A375 (cell line): ENCODE measurements around the gene KIF3B. TPM values are rescaled to one million over a fixed set of nuclear protein-coding genes. Genes with fewer than 3 reads are reported as not detected.

Experiments used
- total RNA-seq: library from RNA; depleted of rRNA; stranded (reverse); fragments of >200 nt; shearing (Covaris generic); gene quantifications from 2 replicates; pipeline ENCODE4 v1.2.3, GENCODE V29; 2014; rRNA removed

KIF3B gene
- 15.2 and 18.5 TPM in 2 replicates for total RNA-seq

DNA sequence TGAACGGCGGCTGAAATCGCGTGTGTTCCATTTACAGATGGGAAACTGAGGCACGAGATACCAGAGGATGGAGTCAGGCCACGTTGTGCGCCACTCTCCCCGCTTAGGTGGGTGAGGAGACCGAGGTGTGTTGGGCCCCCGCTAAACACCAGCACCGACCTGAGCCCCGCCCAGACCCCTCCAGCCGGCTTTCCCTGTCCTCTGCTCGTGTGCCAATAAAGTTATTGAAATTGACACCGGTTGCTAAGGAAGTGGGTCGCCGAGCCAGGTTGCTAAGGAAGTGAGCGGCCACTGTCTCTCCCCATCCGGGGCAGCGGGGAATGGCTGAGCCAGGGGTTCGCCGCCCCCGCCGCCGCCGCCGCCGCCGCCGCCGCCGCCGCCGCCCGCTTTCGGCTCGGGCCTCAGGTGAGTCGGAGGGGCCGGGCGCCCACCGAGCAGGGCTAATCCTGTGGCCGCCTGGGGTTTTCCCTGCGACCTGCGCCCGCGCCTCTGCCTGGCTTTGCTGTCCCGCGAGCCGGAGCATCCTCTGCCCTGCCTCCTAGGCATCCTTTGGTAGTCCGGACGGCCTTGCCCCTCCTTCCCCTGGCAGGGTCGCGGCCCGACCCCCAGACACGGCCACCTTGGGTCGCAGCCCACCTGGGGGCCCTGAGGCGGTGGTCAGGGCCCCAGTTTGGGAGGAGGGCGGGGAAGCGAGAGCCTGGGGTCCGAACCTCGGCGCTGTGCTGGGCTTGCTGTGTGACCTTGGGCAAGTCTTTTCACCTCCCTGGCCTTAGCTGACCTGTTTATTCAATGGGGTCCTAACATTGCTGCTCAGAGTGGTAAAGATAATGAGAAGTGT is at the start of gene KIF3B:
TSS of gene KIF3B (plus strand) at position 291 of the 838 bp plus-strand sequence. CDS start 32,127 bp downstream, outside the sequence.

DNA sequence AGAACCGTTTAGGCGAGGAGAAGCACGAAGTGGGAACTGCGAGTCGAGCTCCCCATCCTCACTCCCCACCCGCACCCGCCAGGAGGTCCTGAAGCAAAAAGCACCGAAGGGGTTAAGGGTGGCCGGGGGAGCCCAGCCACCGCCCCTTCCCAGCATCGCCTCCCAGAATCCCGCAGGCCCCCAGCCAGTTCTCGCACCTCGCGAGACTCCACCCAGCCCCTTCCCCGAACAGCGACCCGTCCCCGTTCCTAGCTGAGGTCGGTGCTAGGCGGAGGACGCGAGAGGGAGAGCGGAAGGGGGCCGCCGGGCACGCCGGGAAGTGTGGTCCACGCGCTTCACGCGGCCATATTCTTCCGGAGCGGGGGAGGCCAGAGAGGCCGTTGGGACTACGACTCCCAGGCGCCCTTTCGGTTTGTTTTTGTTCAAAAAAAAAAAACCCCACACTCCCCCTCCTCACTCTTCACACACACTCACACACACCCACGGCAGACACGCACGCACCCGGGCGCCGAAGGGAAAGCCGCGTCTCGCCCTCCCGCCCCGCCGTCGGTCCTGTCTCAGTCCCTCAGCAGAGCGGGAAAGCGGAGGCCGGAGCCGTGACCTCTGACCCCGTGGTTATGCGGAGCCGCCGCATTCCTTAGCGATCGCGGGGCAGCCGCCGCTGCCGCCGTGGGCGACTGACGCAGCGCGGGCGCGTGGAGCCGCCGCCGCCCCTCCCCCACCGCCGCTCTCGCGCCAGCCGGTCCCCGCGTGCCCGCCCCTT is 80.6 kb downstream of the KIF3B start, which contains the start of gene ASXL1:
TSS of gene ASXL1 (plus strand) at position 463 of the 763 bp plus-strand sequence. CDS start 445 bp downstream, outside the sequence.

Other genes starting within 250 kb of the KIF3B start
- gene HCK, start 225.4 kb upstream of the KIF3B start, total RNA-seq: not detected in 2 replicates
- gene TM9SF4, start 167.9 kb upstream of the KIF3B start, total RNA-seq: 21.5 and 22.5 TPM in 2 replicates
- 3.9 and 4.6 TPM in 2 replicates for gene PLAGL2, start 69.9 kb upstream of the KIF3B start, total RNA-seq
- gene POFUT1, start 69.8 kb upstream of the KIF3B start, total RNA-seq: 45.2 and 47.3 TPM in 2 replicates
- gene ASXL1, start 80.7 kb downstream of the KIF3B start, total RNA-seq: 40.2 and 53.7 TPM in 2 replicates